GM19468 (cell line): Measurements from ENCODE around the gene TRPM6.
A peak's percentile ranks its signal among the peaks of the same experiment; 100 is the strongest.
"Not testable (repeated sequence)": the region's sequence is repeated elsewhere in the genome, so short reads cannot be mapped to it uniquely, and the experiment has no call there.

Experiments used
- ATAC-seq: cut with Tn5 transposase; IDR thresholded peaks from one replicate; pipeline ENCODE4 v1.9.1; 2021; ENCODE audit warnings: mild to moderate bottlenecking, moderate library complexity, moderate number of reproducible peaks; ENCODE audit not compliant: unreplicated experiment; ENCODE audit errors: extremely low read depth

TRPM6 gene

DNA sequence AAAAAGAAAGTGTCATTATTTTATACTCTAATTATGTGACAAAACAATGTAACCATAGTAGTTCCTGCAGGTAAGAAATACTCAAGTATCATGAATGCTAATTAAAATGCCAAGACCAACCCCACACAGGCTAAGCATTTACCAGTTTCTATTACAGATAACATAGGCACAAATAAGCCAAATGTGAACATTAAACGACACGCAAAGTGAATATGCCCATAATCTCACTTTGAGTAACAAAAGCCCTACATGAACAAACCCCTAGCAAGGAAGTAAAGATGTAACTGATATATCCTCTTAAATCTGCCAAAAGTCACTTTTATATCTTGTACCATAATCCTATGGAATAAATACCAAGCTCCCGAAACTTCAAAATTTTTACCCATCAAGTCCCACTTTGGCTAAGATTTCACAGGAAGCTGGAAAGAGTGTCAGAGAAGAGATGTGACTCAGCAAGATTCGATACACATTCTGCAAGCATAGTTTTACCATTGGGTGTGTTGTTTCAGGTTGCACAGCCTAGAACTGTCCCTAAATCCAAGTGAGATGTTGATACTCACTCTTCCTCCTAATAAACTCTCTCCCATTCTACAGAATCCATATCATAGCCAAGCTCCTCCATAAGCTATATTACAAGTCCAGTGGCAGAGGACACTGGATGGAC, 28.8 kb downstream of the TRPM6 start:
- no peak for ATAC-seq

DNA sequence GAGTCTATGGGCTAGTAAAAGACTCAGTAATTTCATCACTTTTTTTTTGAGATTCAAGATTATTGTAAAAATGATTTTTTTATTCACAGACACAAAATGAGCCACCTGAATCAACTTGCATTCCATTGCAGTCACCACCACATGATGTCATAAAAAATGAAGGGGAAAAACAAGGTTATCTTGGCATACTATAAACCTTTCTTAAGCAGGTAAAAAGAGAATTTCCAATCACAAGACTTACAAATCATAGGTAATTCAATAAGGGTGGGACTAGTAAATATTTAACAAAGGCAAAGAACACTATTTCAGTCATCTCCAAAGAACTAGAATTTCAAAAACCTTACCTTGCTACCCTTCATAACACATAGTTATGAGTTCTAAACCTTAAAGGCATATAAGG, 30.7 kb downstream of the TRPM6 start:
- ATAC-seq, result no peak

DNA sequence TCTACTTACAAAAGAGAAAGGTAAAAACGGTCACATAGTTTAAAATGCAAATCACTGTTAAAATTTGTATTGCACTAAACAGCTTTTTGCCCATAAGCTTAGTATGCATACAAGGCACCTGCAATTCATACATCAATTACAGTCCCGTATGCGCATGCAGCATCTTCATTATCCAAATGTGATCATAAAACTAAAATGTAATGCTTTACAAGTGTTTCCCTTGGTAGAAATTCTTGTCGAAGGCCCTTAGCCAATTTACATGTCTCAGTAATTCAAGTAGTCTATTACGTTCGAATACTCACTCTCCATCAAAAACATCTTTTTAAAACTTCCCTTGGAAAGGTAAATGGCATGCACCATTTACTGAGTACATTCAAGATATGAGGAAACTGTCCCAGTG, 32.6 kb downstream of the TRPM6 start:
- no peak for ATAC-seq

DNA sequence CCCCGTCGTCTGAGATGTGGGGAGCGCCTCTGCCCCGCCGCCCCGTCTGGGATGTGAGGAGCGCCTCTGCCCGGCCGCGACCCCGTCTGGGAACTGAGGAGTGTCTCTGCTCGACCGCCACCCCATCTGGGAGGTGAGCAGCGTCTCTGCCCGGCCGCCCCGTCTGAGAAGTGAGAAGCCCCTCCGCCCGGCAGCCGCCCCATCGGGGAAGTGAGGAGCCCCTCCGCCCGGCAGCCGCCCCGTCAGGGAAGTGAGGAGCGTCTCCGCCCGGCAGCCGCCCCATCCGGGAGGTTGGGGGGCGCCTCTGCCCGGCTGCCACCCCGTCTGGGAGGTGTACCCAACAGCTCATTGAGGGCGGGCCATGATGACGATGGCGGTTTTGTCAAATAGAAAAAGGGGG, 34.7 kb downstream of the TRPM6 start:
- not testable (repeated sequence) for ATAC-seq

DNA sequence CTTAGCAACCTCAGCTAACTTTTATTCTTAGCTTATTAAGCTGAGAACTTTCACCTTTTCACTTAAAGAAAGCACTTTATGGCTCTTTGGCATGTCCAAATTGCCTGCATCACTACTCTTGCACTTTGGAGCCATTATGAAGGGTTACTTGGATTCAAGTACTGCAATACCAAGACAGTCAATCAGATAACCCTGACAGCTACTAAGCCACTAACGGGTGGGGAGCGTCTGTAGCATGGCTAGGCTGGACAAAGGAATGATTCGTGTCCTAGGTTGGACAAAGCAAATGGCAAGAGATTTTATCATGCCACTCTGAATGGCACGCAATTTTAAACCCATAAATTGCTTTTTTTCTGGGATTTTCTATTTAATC, 39.6 kb downstream of the TRPM6 start:
- no peak for ATAC-seq

DNA sequence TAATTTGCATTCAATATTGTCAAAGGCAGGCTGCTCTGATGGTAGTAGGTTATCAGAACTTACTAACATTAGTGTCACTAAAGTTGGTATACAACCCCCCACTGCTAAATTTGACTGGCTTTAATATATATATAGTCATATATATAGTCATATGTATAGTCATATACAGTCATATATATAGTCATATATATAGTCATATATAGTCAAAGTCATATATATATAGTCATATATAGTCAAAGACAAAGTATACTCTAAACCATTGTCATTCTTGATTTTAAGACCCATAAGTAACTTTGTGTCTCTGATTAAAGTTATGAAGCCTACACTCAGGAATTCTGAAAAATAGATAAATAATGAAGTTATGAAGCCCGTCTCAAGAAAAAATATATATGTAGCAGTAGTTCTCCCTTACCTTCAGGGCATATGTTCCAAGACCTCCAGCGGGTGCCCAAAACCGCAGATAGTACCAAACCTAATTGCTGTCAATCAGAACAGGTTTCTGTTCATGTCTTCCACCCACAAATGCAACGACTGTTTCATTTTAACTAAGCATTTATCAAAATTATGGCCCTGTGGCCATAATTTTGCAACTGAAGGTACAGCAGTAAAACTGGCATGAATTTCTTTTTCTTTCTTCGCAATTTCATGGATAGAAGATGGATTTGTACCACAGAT, 40.1 kb downstream of the TRPM6 start:
- no peak for ATAC-seq

- ATAC-seq, result no peak
These were observed 41.0 kb downstream of the TRPM6 start for GRCh38 chr9:74846766-74847165.

GRCh38 chr9:74838351-74838750, 49.4 kb downstream of the TRPM6 start:
- no peak for ATAC-seq

- no peak for ATAC-seq
These were observed 63.1 kb downstream of the TRPM6 start for GRCh38 chr9:74824654-74825053.

DNA sequence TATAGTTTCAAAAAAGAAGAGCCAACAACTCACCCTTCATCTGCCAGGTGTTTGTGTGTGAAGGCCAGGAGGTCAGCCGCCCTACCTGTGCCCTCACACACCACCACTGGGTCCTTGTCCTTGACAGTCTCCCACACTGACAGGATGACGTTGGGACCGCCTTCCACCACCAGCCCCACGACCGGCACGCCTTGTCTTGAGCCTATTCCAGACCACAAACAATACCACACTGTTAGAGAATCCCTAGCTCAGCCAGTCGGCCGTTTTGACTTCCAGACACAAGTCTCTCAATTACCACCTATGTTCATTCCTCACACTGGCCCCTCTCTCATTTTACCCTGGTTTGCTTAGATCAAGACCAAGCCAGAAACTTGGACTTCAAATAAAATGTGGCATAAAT, 66.1 kb downstream of the TRPM6 start:
- no peak for ATAC-seq

DNA sequence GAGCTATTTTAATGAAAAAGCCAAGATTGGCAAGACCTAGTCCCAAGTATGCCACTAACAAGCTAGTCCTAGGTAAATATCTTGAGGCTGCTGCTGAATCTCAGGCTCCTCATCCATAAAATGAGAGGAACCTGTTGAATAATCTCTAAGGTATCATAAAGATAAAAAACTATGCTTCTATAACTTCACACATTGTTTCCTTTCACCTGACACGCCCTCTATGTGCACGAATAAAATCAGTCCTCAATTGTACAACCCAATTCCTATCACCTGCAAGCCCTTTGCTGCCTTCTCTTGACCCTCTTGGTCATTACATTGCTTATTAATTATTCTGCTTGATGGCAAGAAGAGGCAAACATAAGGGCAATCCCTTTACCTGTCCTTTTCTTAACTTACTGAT, 69.9 kb downstream of the TRPM6 start:
- no peak for ATAC-seq

DNA sequence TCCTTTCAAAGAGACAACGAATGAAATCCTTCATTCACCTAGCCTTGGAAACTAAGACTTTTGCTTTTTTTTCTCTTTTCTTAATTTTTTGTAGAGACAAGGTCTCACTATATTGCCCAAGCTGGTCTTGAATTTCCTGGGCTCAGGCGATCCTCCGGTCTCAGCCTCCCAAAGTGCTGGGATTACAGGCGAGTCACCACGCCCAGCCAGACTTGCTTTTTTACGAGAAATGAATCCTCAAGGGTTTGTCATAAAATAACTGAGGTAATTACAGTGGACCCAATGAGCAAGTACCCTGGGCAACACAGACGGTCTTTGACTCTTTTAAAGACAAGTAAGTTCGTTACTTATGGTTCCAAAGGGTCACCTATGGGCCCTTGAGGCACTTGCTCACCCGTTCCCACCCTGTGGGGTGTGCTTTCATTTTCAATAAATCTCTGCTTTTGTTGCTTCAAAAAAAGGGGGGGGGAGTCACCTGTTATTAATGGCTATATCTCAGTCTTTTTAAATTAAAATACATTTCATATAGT, 70.4 kb downstream of the TRPM6 start:
- no peak for ATAC-seq

GRCh38 chr9:74810200-74810599, 77.5 kb downstream of the TRPM6 start:
- ATAC-seq, result no peak

GRCh38 chr9:74804018-74804385, 83.7 kb downstream of the TRPM6 start:
- ATAC-seq, result no peak

GRCh38 chr9:74803376-74804017, 84.2 kb downstream of the TRPM6 start:
- no peak for ATAC-seq

- no peak for ATAC-seq
These were observed 87.5 kb downstream of the TRPM6 start for GRCh38 chr9:74800226-74800625.

DNA sequence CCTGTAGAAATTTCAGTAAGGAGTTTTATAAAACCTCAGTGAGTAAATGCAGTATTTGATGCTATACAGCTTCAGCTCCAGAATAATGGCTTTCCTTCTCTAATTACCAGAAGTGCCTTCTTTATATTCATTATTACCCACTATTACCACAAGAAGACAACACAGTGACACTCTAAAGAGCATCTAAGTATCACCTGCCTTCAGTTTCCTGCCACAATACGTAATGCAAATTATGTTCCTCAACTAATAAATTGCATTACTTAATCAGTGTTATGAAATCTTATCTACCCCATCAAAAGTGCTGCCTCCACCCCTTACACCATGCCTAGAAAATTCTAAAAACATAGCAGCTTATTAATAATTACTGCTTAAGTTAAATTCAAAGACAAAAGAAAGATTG, 91.9 kb downstream of the TRPM6 start:
- ATAC-seq, result no peak

GRCh38 chr9:74795081-74795480, 92.6 kb downstream of the TRPM6 start:
- ATAC-seq, result no peak

GRCh38 chr9:74784506-74784905, 103.2 kb downstream of the TRPM6 start:
- ATAC-seq, result no peak

- ATAC-seq, result no peak
These were observed 104.3 kb downstream of the TRPM6 start for GRCh38 chr9:74783408-74783807.

DNA sequence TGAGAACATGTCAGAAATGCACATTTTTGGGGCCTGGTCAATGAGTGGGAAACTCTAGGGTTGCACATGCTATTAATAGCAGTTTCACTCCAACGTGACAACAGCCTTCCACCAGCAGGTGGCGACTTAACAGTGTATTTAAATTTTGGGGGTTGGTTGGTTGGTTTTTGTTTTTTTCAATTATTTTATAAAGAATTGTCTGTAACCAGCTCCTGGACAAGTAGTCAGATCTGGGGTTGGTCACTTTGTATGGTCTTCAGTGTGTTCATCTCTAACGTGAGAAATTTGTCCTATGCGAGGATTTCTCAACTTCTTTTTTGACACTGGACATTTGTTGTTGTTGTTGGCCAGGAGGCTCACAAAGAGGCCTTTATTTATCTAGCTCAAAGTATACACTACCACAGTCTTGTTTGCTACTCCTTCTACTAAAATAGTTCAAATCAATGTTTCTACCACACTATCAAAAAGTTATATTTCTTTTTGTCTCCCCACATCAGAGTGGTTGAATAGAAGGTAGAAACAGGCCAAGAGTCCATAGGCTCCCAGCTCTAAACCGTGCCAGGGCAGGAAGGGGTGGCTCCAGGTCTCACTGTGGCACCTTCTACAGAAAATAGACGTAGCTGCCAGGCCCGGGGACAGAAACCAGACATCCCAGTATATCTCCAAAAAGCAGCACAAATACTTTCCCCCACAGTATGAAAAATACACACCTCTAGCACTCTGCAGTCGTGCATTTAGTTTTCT, 110.4 kb downstream of the TRPM6 start:
- ATAC-seq, result peak; percentile 59
